Activated CD8-positive, alpha-beta memory T cell treated with anti-CD3 and anti-CD28 coated beads for 4 hours (primary cell): ENCODE measurements around the gene INPP4B.

ENCODE experiments used
- DNase-seq, 2 donors: peaks; one replicate each; pipeline ENCODE4 v3.0.0-alpha.2; 2020; ENCODE audit warnings: low read depth in 2 of 2

INPP4B gene

DNA sequence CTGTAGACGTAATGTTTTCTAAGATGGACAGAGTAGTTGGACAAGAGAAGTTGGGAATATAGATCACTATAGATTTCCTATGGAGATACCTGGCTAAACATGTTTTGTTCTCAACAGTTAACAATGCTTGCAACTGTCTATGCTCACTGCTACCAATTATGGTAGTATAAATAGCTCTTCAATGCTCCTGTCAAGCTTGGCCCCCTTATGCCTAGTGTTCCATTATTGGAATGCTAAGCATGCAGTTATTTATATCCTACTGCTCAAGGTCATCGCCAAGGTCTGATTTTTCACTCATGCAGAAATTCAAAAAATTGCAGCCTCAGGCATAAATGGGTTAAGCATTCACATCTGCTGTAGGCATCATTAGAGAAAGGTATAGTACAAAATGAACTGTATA, 690.8 kb downstream of the INPP4B start:
- no peak for DNase-seq

DNA sequence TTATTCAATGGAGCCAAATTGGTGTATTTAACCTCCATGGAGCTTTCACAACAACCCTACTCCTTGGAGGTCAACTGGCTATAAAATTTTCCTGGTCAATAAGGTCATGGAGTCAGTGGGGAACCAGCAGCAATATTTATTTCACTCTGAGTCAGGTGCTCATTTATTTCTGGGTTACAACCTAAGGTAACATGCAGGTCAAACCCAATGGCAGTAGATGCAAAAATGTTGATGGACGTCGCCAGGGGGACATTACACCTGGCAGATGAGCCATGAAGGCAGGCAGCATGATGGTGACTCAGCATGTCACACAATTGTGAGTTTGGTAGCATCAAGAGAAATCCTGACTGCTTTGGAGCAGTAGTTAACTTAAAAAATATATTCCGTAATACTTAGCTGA, 695.6 kb downstream of the INPP4B start:
- DNase-seq, result no peak

DNA sequence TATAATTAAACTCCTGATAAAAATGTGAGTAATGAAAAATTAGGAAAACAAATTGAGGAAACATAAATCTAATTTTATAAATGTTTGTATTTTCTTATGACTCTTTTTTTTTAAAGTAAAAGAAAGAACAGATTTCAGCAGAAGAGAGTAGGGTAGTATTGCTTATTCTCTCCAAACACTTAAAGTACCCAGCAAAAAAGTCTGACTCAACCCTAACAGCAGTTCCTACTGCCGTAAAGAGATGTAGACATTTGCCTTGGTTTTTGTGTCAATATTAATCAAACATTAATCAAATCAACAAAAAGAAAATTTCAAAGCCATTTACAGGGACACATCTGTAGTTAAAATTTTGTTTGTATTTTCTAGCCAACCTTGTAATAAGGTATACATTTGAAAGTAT, 701.3 kb downstream of the INPP4B start:
- no peak for DNase-seq

DNA sequence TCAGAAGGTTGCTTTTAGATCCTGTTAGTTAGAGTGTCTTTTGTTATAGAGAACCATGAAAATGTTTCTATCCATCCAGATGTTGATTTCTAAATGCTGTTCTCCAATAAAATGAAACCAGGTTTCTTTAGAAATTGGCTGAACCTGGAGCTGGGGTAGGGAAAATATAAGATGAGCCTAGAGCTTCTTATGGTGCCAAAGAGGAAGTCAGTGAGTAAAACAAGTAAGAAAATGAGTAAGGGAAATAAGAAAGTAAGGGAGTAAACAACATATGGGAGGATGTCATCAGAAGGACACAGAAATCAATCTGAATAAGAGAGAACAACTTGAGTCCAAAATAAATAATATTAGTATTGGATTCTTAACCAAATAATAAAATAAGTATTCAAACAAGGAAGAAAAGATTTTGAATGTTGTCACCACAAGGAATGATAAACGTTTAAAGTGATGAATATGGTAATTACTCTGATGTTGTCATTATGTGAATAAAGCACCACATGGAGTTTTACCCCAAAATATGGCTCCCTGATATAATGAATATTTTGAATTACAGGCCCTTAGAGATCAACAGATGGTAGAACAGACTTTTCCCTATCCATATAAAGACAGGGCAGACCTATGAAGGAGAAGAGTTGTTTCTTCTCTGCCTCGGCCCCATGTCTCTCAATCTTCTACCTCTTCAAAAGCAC, 703.6 kb downstream of the INPP4B start:
- DNase-seq, result no peak

DNA sequence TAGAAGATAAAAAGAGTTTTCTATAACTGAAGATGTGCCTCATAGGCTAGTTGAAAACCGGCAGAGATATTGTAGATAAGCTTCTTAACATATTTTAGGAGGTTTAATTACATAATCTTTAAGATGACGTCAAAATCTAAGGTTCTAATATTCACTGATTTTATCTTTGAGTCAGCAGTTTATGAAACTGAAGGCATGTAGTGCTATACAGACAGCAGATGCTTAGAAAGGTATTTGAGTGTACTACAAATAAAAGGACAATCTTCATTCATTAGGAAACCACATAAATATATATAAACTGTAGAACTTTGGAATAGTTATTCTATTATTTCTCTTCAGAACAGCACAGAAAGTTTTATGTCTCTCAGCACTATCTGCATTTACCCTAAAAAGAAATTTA, 704.9 kb downstream of the INPP4B start:
- no peak for DNase-seq

DNA sequence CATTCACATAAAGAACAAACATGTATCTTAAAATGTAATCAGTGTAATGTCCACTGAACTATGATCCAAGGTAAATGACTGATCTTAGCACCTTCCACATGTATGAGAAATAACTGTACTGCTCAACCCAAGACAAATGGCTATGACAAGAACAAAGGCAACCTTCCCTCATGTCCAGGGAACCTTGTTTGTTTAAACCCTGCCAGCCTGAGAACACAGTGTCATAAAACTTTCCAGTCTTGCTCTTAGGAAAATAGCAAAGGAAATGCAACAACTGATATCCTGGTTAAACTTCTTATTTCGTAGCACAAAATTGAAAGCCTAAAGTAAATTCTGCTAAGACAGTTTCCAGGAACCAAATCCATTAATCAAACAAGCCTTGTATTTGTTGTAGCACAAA, 715.4 kb downstream of the INPP4B start:
- DNase-seq, result no peak

DNA sequence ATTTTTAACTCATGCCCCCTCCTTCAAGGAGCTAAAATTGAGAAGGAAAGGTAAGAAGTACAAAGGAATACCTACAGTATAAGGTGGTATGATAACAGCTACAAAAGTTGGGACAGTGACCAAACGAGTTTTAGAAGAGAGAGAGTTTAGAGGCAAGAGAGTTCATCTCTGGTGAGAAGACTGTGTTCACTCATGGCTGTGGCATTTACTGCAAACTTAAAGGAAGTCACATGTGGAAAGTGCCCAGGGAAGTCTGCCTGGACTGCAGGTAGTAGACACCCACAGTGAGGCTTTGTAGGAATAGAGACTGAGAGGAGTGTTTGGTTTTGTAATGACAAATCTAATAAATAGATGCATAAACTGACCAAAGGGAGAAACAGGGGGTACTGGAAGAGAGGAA, 716.2 kb downstream of the INPP4B start:
- no peak for DNase-seq

DNA sequence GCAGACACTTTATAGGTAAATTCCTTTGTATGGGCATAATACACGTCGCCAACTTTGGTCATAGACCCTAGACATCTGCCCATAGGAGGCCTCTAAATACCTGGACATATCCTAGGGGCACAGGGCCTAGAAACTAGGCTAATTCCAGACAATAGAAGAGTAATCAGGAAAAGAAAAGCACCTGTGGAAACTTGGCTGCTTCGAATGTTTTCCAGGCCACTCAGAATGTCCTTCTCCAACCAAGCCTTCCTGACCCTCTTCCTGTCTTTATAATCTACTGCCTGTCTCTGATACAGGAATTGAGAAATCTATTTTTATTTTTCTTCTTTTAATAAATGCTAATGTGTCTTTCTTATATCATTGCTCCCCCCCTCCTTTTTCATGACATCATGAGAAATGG, 716.6 kb downstream of the INPP4B start:
- DNase-seq, result no peak

DNA sequence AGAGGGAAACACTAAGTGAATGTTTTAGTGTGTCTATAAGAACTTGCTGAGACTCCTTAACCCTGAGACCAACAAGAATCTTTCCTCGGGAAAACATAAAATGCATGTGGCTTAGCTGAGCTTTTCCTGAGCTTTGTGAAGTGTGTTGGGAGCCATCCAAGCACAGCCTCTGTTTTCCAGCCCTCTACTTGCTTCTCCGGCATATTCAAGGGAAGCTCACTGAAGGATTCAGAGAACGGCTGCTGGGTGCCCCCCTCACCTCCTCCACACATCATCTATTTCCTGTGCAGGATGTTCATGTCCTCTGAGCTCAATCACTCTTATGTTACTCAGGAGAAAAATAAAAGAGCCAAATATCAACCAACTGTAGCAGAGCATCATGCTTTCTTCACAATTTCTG, 717.6 kb downstream of the INPP4B start:
- no peak for DNase-seq

DNA sequence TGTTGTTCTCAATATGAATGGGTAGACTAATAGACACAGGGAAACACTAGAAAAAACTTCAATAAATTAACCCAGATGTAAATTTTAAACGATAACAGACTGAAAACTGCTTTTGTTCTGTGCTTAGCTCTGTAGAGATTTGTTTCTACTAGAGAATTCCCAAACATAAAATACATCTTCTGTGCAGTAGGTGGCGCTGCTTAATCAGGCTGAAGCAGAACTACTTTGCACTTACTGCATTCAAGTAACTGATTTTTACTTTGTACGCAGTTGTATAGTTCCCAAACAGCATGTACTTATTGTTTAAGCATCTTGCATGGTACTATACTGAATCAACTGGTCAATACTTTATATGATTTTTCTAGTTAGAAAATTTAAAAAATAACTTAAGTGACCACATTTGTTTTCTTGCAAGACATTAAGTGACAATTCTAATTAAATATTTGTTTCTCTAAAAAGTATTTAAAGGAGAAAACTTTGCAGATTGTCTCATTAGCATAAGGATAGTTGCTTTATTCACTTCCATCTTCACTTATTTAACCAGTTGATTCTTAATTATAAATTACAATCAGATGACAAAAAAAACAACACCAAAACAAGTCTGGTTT, 719.1 kb downstream of the INPP4B start:
- peak; percentile 15 to 23 for DNase-seq

DNA sequence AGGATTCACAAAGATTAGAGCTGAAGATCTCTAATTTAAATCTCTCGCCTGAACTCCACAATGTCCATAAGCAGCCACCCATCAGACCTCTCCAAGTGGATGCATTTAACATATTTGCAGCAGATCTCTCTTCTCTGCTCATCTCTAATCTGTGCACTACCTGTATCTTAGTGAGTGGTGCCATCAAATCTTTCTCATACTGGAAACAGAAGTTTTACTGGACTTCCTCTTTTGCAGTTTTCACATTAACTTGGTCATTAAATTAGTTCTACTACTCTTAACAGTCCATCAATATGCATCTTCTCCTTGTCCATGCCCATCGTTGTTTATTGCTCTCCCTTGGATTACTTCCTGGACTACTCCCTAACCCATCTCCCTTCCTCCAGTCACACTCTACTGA, 721.2 kb downstream of the INPP4B start:
- DNase-seq, result no peak

DNA sequence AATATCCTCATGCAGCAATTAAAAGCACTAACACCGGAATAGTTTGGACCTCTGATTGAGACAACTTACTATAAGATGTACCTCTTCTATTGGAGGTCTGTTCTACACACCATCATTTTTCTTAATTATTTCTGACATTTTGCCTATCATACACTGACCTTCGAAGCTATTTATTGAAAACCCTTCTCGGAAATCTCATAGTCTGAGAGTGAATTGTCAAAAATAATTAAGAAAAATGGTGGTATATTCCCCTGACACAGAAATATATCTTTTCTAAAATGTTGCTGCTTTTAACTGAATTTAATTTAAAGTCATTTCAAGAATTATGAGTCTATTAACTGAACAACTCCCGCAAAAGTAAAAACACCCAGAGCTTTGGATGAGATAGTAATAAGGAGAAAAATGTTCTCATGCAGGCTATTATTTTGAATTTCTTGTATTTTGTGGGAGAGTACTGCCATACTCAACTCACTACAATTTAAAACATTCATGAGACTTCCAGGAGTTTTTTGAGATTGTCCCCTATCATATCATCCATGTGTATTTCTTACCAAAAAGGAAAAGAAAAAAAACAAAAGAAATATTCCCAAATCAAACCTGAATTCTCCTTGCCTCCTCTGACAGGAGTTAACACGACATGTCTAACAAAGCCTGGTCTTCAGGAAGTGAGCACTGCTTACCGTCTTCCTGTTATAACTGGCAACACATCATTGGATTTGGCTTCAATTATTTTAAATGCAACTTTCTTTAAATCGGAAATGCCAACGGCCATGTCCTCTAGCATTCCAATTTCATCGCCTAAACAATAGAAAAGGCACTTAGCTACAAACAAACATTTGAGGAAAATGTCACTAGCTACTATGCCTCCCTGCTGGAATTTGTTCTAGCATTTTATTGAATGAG, 724.4 kb downstream of the INPP4B start:
- DNase-seq, result no peak

DNA sequence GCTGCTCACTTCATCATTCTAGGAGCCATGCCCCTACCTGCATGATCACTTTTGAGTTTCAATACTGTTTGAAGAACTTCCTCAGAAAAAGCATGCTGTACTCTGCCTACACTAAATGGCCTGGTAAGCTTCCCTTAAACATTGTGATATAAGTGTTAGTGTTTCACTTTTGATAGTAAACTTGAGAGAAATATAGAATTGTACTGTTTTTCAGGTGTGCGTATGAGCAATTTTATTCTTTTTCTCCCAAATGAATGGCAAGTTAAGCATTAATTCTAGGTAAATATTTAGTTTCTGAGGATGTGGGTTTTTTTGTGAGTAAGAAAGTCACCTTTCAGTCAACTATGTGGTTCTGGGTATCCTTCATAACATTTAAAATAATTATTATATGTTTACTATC, 725.2 kb downstream of the INPP4B start:
- DNase-seq, result no peak

DNA sequence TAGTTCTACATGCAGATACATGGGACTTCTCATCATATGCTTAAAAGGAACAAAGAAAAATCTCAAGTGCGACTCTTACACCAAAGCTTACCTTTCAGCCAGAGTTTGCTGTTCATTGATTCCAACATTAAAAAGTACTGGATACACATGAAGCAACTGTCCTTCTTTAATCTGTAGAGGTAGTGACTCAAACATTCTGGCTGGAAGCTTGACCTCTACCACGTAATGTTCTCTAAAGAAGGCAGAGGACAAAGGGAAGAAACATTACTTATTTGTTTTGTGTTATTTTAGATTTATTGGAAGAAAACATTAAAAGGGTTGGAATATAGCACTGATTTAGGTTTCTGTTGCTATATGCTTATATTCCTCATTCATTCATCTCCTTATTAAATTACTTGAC, 733.6 kb downstream of the INPP4B start:
- DNase-seq, result no peak

DNA sequence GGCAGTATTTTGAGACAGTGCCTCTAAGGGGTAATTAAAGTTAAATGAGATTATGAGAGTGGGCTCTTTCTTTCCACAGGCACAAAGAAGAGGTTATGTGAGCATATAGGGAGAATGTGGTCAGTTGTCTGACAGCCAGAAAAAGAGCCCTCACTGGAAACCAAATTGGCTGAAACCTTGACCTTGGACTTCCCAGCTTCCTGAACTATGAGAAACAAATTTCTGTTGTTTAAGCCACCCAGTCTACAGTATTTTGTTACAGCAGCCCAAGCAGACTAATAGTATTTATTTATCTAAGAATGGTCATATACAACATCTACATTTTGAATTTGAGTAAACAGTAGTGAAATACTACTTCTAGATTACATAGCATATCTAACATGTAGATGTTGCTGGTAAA, 736.0 kb downstream of the INPP4B start:
- DNase-seq, result no peak

DNA sequence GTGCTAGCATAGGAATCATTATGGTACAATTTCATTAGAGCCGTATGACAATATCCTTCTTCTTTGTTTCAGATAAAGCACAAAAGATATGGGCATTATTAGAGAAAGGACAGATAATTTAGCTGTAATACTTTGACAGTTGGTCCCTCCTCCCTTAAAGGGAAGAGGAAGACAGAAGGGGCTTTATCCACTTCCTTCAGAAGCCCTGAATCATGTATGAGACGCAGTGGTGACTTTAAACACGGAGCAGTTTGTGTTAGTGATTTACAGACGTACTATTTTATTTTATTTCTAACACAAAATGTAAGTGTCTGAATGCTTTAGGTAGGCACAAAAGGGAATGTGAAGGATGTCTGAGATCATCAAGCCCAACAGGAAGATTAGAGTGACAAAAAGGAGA, 742.1 kb downstream of the INPP4B start:
- no peak for DNase-seq

DNA sequence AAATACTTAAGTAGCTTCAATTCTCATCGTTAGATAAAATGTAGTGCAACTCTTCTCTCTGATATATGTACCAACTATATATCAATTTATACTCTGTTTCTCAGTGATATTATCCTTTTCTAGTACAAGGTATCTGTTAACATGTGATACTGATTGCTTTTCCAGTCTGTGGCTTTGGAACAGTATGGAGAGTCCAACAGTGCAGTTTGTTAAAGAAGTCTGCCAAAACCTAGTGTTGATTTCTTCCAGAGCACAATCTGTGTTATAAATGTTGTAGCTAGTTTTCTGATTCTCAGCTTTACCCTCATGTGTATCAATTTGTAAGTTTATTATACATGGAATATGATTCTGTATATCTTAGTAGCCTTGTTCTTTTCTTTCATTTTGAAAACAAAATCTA, 744.7 kb downstream of the INPP4B start:
- DNase-seq, result no peak

DNA sequence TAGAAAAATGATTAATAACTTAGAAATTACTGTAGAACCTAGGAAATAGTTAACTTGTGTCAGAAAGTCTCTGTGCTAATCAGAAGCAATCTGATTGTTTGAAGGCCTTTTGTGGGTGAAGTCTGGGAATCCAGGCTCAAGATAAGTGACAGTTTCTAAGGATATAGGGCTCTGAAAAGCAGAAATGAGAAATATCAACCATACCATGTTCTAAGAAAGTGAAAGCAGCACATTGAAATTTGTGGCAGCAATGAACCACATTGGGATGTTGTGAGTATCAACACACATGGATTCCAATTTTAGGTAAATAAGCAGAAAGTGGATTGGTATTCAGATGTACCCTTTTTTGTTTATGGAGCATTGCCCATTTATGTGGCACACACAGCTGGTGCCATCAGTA, 745.2 kb downstream of the INPP4B start:
- DNase-seq, result no peak

DNA sequence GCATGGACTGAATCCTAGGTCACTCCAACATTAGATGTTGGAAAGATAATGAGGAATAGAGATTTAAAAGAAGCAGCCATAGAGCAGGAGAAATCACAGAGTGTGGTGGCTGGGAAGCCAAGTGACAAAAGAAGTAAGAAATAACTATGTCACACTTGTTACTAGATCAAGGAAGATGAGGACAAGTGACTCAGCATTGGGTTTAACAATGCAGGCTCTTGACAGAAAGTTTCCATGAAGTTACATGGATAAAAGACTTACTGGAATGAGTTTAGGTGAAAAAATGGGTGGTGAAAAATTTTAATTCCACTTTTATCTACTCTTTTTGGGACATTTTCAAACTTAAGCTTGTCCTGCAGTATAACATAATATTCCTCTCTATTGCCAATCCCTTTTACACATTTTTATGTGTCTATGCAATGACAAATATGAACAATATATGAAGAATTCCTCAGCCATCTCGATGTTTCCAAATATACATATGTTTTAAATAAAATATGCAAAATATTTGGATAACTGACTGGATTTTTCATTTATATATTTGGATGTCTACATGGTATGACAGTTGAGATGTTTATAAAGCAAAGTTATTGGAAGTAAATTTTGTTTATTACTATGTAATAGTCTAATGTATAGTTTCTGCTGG, 747.1 kb downstream of the INPP4B start:
- no peak for DNase-seq

DNA sequence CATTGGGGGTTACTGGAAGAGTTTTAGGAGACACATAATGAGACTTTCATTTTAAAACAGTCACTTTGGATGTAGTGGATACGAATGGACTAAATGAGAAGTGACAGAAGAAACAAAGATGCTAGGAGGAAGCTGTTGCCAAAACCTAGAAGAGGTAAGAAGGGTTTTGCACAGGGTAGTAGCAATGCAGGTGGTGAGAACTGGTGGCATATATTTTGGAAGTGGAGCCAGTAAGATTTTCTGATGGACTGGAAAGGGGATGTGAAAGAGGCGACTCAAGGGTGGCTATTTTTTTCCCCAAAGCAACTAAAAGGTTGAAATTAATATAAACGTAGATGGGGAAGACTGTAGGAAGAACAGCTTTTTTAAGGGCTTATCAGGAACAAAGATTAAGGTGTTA, 747.7 kb downstream of the INPP4B start:
- no peak for DNase-seq

DNA sequence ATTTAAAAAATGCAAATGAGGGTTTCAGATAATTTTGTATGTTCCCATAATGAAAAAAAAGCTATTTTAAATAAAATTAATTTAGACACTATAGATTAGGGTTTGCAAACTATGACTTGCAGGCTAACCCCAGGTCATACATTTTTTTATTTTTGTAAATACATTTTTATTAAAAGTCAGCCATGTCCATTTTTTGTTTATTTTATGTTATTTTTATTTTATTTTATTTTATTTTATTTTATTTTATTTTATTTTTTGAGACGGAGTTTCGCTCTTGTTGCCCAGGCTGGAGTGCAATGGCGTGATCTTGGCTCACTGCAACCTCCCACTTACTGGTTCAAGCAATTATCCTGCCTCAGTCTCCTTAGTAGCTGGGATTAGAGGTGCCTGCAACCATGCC, 749.1 kb downstream of the INPP4B start:
- DNase-seq, result no peak

DNA sequence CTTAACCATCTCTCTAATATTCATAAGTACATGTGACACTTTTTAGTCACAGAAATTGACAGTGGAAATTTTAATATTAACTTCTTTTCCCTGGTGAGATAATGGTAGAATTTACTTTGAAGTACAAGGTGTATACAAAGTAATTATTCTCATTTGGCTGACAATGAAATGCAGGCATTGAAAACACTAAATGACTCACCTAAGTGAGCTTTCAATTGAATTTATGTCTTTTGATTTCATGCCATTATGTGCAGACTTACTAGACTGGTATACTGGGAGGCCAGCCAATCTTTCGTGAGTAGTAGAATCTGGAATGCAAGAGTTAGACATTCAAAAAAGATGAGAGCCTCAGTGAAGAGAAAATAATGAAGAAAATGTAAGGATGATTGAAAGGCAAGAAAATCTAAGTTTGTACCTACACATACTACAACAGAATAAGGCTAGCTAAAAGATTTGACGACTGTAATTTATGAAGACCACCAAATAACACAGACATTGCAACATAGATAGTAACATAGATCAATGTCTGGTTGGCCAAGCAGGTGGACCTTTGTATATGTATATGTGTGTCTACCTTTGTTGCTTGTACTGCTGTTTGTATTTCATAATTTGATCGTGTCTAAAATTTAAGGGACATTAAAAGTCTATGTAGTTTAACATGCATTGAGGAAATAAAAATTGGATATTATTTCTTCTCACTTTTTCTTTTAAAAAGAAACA, 750.1 kb downstream of the INPP4B start:
- DNase-seq, result no peak
